Suprapubic skin (tissue), 3 donors: Measurements from ENCODE around the gene CALCB.
"Not testable (repeated sequence)": the region's sequence is repeated elsewhere in the genome, so short reads cannot be mapped to it uniquely, and the experiment has no call there.

Source experiments
- EP300 ChIP-seq: sonication (generic); formaldehyde crosslinking; IDR thresholded peaks from one replicate; pipeline ENCODE4 v1.6.1; 2017; ENCODE audit warnings: antibody characterized with exemption
- TF ChIP-seq, protein P1 (sequence below), 2 donors: fragments of 200-600 bp in 1 of 2; fragments of 450-650 bp in 1 of 2; sonication (generic) in 1 of 2; IDR thresholded peaks; one replicate each; pipeline ENCODE4 v1.5.1; 2016 to 2019; ENCODE audit warnings: antibody characterized with exemption in 2 of 2, mild to moderate bottlenecking in 1 of 2, moderate library complexity in 1 of 2

GRCh38 chr11:15046673-15047072 is 26.7 kb upstream of the CALCB start:
- TF ChIP-seq, protein P1, sequence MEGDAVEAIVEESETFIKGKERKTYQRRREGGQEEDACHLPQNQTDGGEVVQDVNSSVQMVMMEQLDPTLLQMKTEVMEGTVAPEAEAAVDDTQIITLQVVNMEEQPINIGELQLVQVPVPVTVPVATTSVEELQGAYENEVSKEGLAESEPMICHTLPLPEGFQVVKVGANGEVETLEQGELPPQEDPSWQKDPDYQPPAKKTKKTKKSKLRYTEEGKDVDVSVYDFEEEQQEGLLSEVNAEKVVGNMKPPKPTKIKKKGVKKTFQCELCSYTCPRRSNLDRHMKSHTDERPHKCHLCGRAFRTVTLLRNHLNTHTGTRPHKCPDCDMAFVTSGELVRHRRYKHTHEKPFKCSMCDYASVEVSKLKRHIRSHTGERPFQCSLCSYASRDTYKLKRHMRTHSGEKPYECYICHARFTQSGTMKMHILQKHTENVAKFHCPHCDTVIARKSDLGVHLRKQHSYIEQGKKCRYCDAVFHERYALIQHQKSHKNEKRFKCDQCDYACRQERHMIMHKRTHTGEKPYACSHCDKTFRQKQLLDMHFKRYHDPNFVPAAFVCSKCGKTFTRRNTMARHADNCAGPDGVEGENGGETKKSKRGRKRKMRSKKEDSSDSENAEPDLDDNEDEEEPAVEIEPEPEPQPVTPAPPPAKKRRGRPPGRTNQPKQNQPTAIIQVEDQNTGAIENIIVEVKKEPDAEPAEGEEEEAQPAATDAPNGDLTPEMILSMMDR (IDR thresholded peaks at IDR 0.05) = not testable (repeated sequence)
- TF ChIP-seq EP300 = not testable (repeated sequence)
